GM12801 (cell line): Measurements from ENCODE around the gene CDK14.

ENCODE experiments used
- CTCF ChIP-seq: IDR thresholded peaks from one replicate; pipeline ENCODE4 v1.5.1; 2011; ENCODE audit warnings: control low read depth; ENCODE audit not compliant: insufficient read length; ENCODE audit errors: extremely low read depth

Gene CDK14

GRCh38 chr7:90681336-90682022 lies 85.4 kb downstream of the CDK14 start:
- no peak for TF ChIP-seq CTCF

- TF ChIP-seq CTCF = no peak
Measured at GRCh38 chr7:90686146-90686545, 90.0 kb downstream of the CDK14 start.

GRCh38 chr7:90688810-90689209 lies 92.7 kb downstream of the CDK14 start:
- no peak for TF ChIP-seq CTCF

- TF ChIP-seq CTCF = no peak
Measured at GRCh38 chr7:90689260-90689659, 93.1 kb downstream of the CDK14 start.

GRCh38 chr7:90690159-90690858 lies 94.2 kb downstream of the CDK14 start:
- TF ChIP-seq CTCF = no peak

GRCh38 chr7:90692396-90692795 lies 96.3 kb downstream of the CDK14 start:
- TF ChIP-seq CTCF = no peak

- no peak for TF ChIP-seq CTCF
Measured at GRCh38 chr7:90692947-90693346, 96.8 kb downstream of the CDK14 start.
